Liver (tissue), 3 donors: ENCODE measurements around the gene THSD4.

Experiments
- CTCF ChIP-seq: fragments of 150-350 bp; IDR thresholded peaks from 2 replicates; pipeline ENCODE4 v1.5.1; 2017; ENCODE audit warnings: improper control_type of control experiment, low read depth, low read length; ENCODE audit not compliant: missing input control
- FOXA1 ChIP-seq: IDR thresholded peaks from 2 replicates; pipeline ENCODE4 v1.6.1; 2016; ENCODE audit warnings: antibody characterized with exemption
- HNF4A ChIP-seq, 2 donors: conservative IDR thresholded peaks; 2 replicates each; pipeline ENCODE4 v1.6.1; 2016; ENCODE audit warnings: antibody characterized with exemption in 2 of 2, mild to moderate bottlenecking in 2 of 2
- HNF4G ChIP-seq: IDR thresholded peaks from 2 replicates; pipeline ENCODE4 v1.6.1; 2016; ENCODE audit warnings: antibody characterized with exemption
- MAX ChIP-seq: IDR thresholded peaks from 2 replicates; pipeline ENCODE4 v1.6.1; 2016; ENCODE audit warnings: antibody characterized with exemption
- RAD21 ChIP-seq, 2 donors: IDR thresholded peaks; 2 replicates each; pipeline ENCODE4 v1.6.1; 2016; ENCODE audit warnings: antibody characterized with exemption in 2 of 2, mild to moderate bottlenecking in 2 of 2
- REST ChIP-seq: IDR thresholded peaks from 2 replicates; pipeline ENCODE4 v1.6.1; 2016; ENCODE audit warnings: antibody characterized with exemption, mild to moderate bottlenecking
- RXRA ChIP-seq, 2 donors: IDR thresholded peaks; 2 replicates each; pipeline ENCODE4 v1.6.1; 2017 to 2018; ENCODE audit warnings: antibody characterized with exemption in 2 of 2, mild to moderate bottlenecking in 1 of 2
- SP1 ChIP-seq: IDR thresholded peaks from 2 replicates; pipeline ENCODE4 v1.6.1; 2018; ENCODE audit warnings: antibody characterized with exemption, mild to moderate bottlenecking
- TAF1 ChIP-seq: conservative IDR thresholded peaks from 2 replicates; pipeline ENCODE4 v1.6.1; 2016; ENCODE audit warnings: antibody characterized with exemption, mild to moderate bottlenecking
- YY1 ChIP-seq: IDR thresholded peaks from 2 replicates; pipeline ENCODE4 v1.6.1; 2016; ENCODE audit warnings: antibody characterized with exemption, mild to moderate bottlenecking
- ZBTB33 ChIP-seq: IDR thresholded peaks from 2 replicates; pipeline ENCODE4 v1.6.1; 2016; ENCODE audit warnings: antibody characterized with exemption
- donor health status: healthy.
- donor health status: healthy.

- TF ChIP-seq CTCF (no peak), FOXA1 (no peak), RXRA (IDR thresholded peaks at IDR 0.05) (no peak), HNF4G (no peak), RAD21 (IDR thresholded peaks at IDR 0.05) (no peak), SP1 (no peak), REST (no peak), MAX (no peak), TAF1 (no peak), HNF4A (conservative IDR thresholded peaks at IDR 0.05) (no peak), ZBTB33 (no peak), YY1 (no peak)
These were observed 219.6 kb downstream of the THSD4 start for GRCh38 chr15:71334873-71335272.
